Stimulated activated naive CD8-positive, alpha-beta T cell treated with anti-CD3 and anti-CD28 coated beads, Interleukin-15, amount 100 ng/mL, for 72 hours (primary cell): ENCODE results near the gene PEX11A.

Experiments used
- ATAC-seq: fragments of 150-1000 bp; cut with Tn5 transposase; 2 replicates; pipeline ENCODE4 v1.10.0; 2021; ENCODE audit warnings: mild to moderate bottlenecking, moderate library complexity
- DNase-seq, 2 donors: peaks; one replicate each; pipeline ENCODE4 v3.0.0; 2021 to 2022
- H3K27ac Mint-ChIP-seq, 2 donors: one replicate each; pipeline ENCODE4 v1.8.0; 2022; ENCODE audit warnings: mild to moderate bottlenecking in 2 of 2, mixed read lengths in 2 of 2, moderate library complexity in 2 of 2
- H3K27me3 Mint-ChIP-seq: one replicate; pipeline ENCODE4 v1.8.0; 2022; ENCODE audit warnings: mixed read lengths
- H3K4me1 Mint-ChIP-seq: one replicate; pipeline ENCODE4 v1.8.0; 2022; ENCODE audit warnings: mild to moderate bottlenecking, mixed read lengths
- H3K4me3 Mint-ChIP-seq, 2 donors: one replicate each; pipeline ENCODE4 v1.8.0; 2022; ENCODE audit warnings: mild to moderate bottlenecking in 2 of 2, mixed read lengths in 2 of 2, moderate library complexity in 1 of 2
- H3K9me3 Mint-ChIP-seq, 2 donors: one replicate each; pipeline ENCODE4 v1.8.0; 2022; ENCODE audit warnings: mixed read lengths in 2 of 2

Gene PEX11A

GRCh38 chr15:89652131-89652530, 38.4 kb downstream of the PEX11A start:
- Mint-ChIP-seq H3K9me3 (no peaks in the 10 kb centered on the region), H3K27ac (no peak overlapping the region), H3K4me1 (peaks cover 33% of the 10 kb centered on the region), H3K4me3 (no peak overlapping the region), H3K27me3 (peaks cover 50% of the 10 kb centered on the region)
- ATAC-seq (no peak), DNase-seq (no peak)

- ATAC-seq: no peak
Measured at GRCh38 chr15:89649716-89650115, 40.8 kb downstream of the PEX11A start.

GRCh38 chr15:89649013-89649625, 41.4 kb downstream of the PEX11A start:
- H3K9me3 Mint-ChIP-seq: no peaks in the 10 kb centered on the region

More at GRCh38 chr15:89649716-89650115, 40.8 kb downstream of the PEX11A start:
- H3K9me3 Mint-ChIP-seq: no peaks in the 10 kb centered on the region
- no peak for DNase-seq
- H3K4me1 Mint-ChIP-seq: peaks cover 22% of the 10 kb centered on the region
- H3K4me3 Mint-ChIP-seq: no peak overlapping the region
- H3K27me3 Mint-ChIP-seq: peaks cover 38% of the 10 kb centered on the region
- H3K27ac Mint-ChIP-seq: peak overlapping the region in 1 of 2 donors; percentile 67

GRCh38 chr15:89648106-89649012, 42.2 kb downstream of the PEX11A start:
- DNase-seq (no peak), ATAC-seq (peak; percentile 39)
- peaks cover 12% of the 10 kb centered on the region for H3K4me1 Mint-ChIP-seq
- no peak overlapping the region for H3K27ac Mint-ChIP-seq
- no peaks in the 10 kb centered on the region for H3K9me3 Mint-ChIP-seq
- H3K27me3 Mint-ChIP-seq: peaks cover 24% of the 10 kb centered on the region
- no peak overlapping the region for H3K4me3 Mint-ChIP-seq

More at GRCh38 chr15:89649013-89649625, 41.4 kb downstream of the PEX11A start:
- H3K27ac Mint-ChIP-seq: peak overlapping the region in 1 of 2 donors; percentile 67
- H3K4me1 Mint-ChIP-seq: peaks cover 16% of the 10 kb centered on the region
- DNase-seq (no peak), ATAC-seq (peak; percentile 22)
- H3K27me3 Mint-ChIP-seq: peaks cover 32% of the 10 kb centered on the region
- H3K4me3 Mint-ChIP-seq: no peak overlapping the region

GRCh38 chr15:89647191-89647851, 43.2 kb downstream of the PEX11A start:
- ATAC-seq (peak; percentile 64), DNase-seq (peak; percentile 62 to 74)
- no peak overlapping the region for H3K27ac Mint-ChIP-seq
- no peaks in the 10 kb centered on the region for H3K9me3 Mint-ChIP-seq
- H3K4me1 Mint-ChIP-seq: peaks cover 8% of the 10 kb centered on the region
- no peak overlapping the region for H3K4me3 Mint-ChIP-seq
- H3K27me3 Mint-ChIP-seq: peaks cover 14% of the 10 kb centered on the region

GRCh38 chr15:89646416-89647141, 44.0 kb downstream of the PEX11A start:
- H3K9me3 Mint-ChIP-seq: no peaks in the 10 kb centered on the region
- peak overlapping the region; percentile 16 to 54 for H3K27ac Mint-ChIP-seq
- peaks cover 8% of the 10 kb centered on the region for H3K4me1 Mint-ChIP-seq
- peak; percentile 8 for ATAC-seq
- no peak overlapping the region for H3K4me3 Mint-ChIP-seq
- H3K27me3 Mint-ChIP-seq: peaks cover 9% of the 10 kb centered on the region
- DNase-seq: no peak

GRCh38 chr15:89645680-89646079, 44.9 kb downstream of the PEX11A start:
- H3K4me1 Mint-ChIP-seq: peaks cover 8% of the 10 kb centered on the region
- no peaks in the 10 kb centered on the region for H3K9me3 Mint-ChIP-seq
- H3K27ac Mint-ChIP-seq: no peak overlapping the region
- peaks cover 9% of the 10 kb centered on the region for H3K27me3 Mint-ChIP-seq
- ATAC-seq (no peak), DNase-seq (no peak)
- H3K4me3 Mint-ChIP-seq: no peak overlapping the region

- H3K27me3 Mint-ChIP-seq: peaks cover 5% of the 10 kb centered on the region
- no peak overlapping the region for H3K27ac Mint-ChIP-seq
- no peaks in the 10 kb centered on the region for H3K9me3 Mint-ChIP-seq
- ATAC-seq (no peak), DNase-seq (no peak)
- H3K4me3 Mint-ChIP-seq: no peak overlapping the region
- peaks cover 4% of the 10 kb centered on the region for H3K4me1 Mint-ChIP-seq
Measured at GRCh38 chr15:89642106-89642505, 48.4 kb downstream of the PEX11A start.

- Mint-ChIP-seq H3K9me3 (no peaks in the 10 kb centered on the region), H3K4me3 (no peak overlapping the region), H3K27me3 (no peaks in the 10 kb centered on the region), H3K27ac (no peak overlapping the region), H3K4me1 (no peaks in the 10 kb centered on the region)
- DNase-seq (no peak), ATAC-seq (no peak)
Measured at GRCh38 chr15:89641053-89641452, 49.5 kb downstream of the PEX11A start.

- Mint-ChIP-seq H3K27me3 (no peaks in the 10 kb centered on the region), H3K4me1 (no peaks in the 10 kb centered on the region), H3K4me3 (no peak overlapping the region), H3K27ac (no peak overlapping the region), H3K9me3 (peaks cover 0 to 5% of the 10 kb centered on the region in 2 donors)
- ATAC-seq (no peak), DNase-seq (no peak)
Measured at GRCh38 chr15:89640245-89640644, 50.3 kb downstream of the PEX11A start.

- H3K9me3 Mint-ChIP-seq: peaks cover 0 to 16% of the 10 kb centered on the region in 2 donors
Measured at GRCh38 chr15:89633585-89633984, 57.0 kb downstream of the PEX11A start.

GRCh38 chr15:89632563-89633430, 57.8 kb downstream of the PEX11A start:
- peaks cover 0 to 16% of the 10 kb centered on the region in 2 donors for H3K9me3 Mint-ChIP-seq
- H3K27ac Mint-ChIP-seq: peak overlapping the region in 1 of 2 donors; percentile 33
- ATAC-seq (peak; percentile 3), DNase-seq (no peak)
- no peaks in the 10 kb centered on the region for H3K27me3 Mint-ChIP-seq
- H3K4me1 Mint-ChIP-seq: peaks cover 6% of the 10 kb centered on the region
- no peak overlapping the region for H3K4me3 Mint-ChIP-seq

More at GRCh38 chr15:89633585-89633984, 57.0 kb downstream of the PEX11A start:
- DNase-seq: no peak
- peaks cover 6% of the 10 kb centered on the region for H3K4me1 Mint-ChIP-seq
- H3K27me3 Mint-ChIP-seq: no peaks in the 10 kb centered on the region
- H3K4me3 Mint-ChIP-seq: no peak overlapping the region
- ATAC-seq: no peak
- peak overlapping the region in 1 of 2 donors; percentile 92 for H3K27ac Mint-ChIP-seq

GRCh38 chr15:89631902-89632264, 58.7 kb downstream of the PEX11A start:
- Mint-ChIP-seq H3K27me3 (no peaks in the 10 kb centered on the region), H3K4me3 (no peak overlapping the region), H3K4me1 (peaks cover 6% of the 10 kb centered on the region), H3K27ac (no peak overlapping the region), H3K9me3 (peaks cover 0 to 16% of the 10 kb centered on the region in 2 donors)
- ATAC-seq: peak; percentile 34
- no peak for DNase-seq
